Caco-2 (cell line): ENCODE measurements around the gene ZNF804B. TPM values are rescaled to one million over a fixed set of nuclear protein-coding genes. Genes with fewer than 3 reads are reported as not detected.

ENCODE experiments used
- BruUV-seq: library from RNA; stranded (reverse); fragments of 400-500 nt; replicated peaks from 2 replicates; lab custom pipeline; 2021; lab: Mats Ljungman, UMichigan
- CTCF ChIA-PET: fragments of 300-600 bp; sonication (Branson Sonifier 250); formaldehyde crosslinking; loops from one replicate; lab custom pipeline; 2022; ENCODE audit warnings: antibody characterized with exemption; lab: Charles Lee
- POLR2A ChIA-PET: fragments of 300-600 bp; sonication (Branson Sonifier 250); formaldehyde crosslinking; loops from one replicate; lab custom pipeline; 2022; ENCODE audit warnings: antibody characterized with exemption; lab: Charles Lee
- DNase-seq, 2 experiments: peaks; one replicate each; pipeline versions ENCODE4 v3.0.0 to v3.0.0-alpha.2; 2020 to 2022
- H3K27me3 ChIP-seq: replicated peaks from 2 replicates; pipeline ENCODE4 v1.6.0; 2011; ENCODE audit warnings: low read length; ENCODE audit not compliant: control insufficient read depth, insufficient read depth
- H3K36me3 ChIP-seq: 2 replicates; pipeline ENCODE4 v1.5.1; 2011; ENCODE audit warnings: low read length; ENCODE audit not compliant: control insufficient read depth, insufficient read depth
- H3K4me1 ChIP-seq: fragments of 250-450 bp; sonication (Bioruptor Pico); 2 replicates; pipeline ENCODE4 v1.5.1; 2020; ENCODE audit warnings: mild to moderate bottlenecking
- H3K4me3 ChIP-seq: 2 replicates; pipeline ENCODE4 v1.5.1; 2011; ENCODE audit warnings: low read depth, mild to moderate bottlenecking, control low read depth, low read length
- H3K9me3 ChIP-seq: fragments of 250-450 bp; sonication (Bioruptor Pico); 2 replicates; pipeline ENCODE4 v1.5.1; 2020; ENCODE audit warnings: mild to moderate bottlenecking, moderate library complexity
- H3K27ac Mint-ChIP-seq: one replicate; pipeline ENCODE4 v1.8.0; 2022; ENCODE audit warnings: mixed read lengths; ENCODE audit not compliant: unreplicated experiment
- H3K27me3 Mint-ChIP-seq: one replicate; pipeline ENCODE4 v1.8.0; 2022; ENCODE audit warnings: mixed read lengths; ENCODE audit not compliant: insufficient read depth, unreplicated experiment
- H3K36me3 Mint-ChIP-seq: one replicate; pipeline ENCODE4 v1.8.0; 2022; ENCODE audit warnings: mild to moderate bottlenecking, mixed read lengths; ENCODE audit not compliant: insufficient read depth, unreplicated experiment
- H3K4me1 Mint-ChIP-seq: one replicate; pipeline ENCODE4 v1.8.0; 2022; ENCODE audit warnings: low read depth, mixed read lengths; ENCODE audit not compliant: unreplicated experiment
- H3K4me3 Mint-ChIP-seq: one replicate; pipeline ENCODE4 v1.8.0; 2022; ENCODE audit warnings: mild to moderate bottlenecking, moderate library complexity, mixed read lengths; ENCODE audit not compliant: unreplicated experiment
- H3K9me3 Mint-ChIP-seq: one replicate; pipeline ENCODE4 v1.8.0; 2022; ENCODE audit warnings: mixed read lengths; ENCODE audit not compliant: unreplicated experiment
- CTCF ChIP-seq, 2 experiments: fragments of 200-600 bp in 1 of 2; IDR thresholded peaks; 1 replicate in 1 of 2; 2 replicates in 1 of 2; pipeline versions ENCODE4 v1.5.1 to v1.8.0; 2011 to 2022; ENCODE audit warnings: antibody characterized with exemption in 1 of 2, control low read depth in 1 of 2, inconsistent platforms in 1 of 2, low read depth in 1 of 2, low read length in 1 of 2, mild to moderate bottlenecking in 1 of 2, moderate library complexity in 1 of 2; ENCODE audit not compliant: insufficient read depth in 1 of 2, severe bottlenecking in 1 of 2, unreplicated experiment in 1 of 2
- intact Hi-C: fragments of 100-400 bp; cut with micrococcal nuclease; formaldehyde crosslinking; loops from one replicate; pipeline ENCODE4 v1.10.0; 2022; ENCODE audit not compliant: unreplicated experiment
- total RNA-seq: library from RNA; stranded (reverse); gene quantifications from 2 replicates; pipeline ENCODE4 v1.2.3, GENCODE V29; 2022

The ZNF804B gene
- total RNA-seq, 1 experiment from 2014 or later, result not detected

DNA sequence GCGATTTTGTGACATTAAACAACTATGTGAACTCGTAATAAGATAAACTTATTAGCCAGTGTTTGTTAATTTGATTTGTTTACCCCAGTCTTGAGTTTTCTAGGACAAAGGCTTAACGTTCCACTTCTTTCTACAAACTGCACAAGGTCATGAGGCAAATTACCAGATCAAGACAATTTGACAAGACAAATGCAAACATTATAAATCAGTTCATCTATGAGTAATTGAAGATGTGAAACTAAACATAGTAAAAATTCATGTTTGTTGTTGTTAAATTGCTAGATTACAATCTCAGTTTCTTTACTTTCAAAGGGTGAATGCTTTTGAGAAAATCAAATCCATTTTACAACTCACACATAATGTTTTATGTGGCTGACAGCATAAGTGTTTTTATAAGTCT lies 13.4 kb upstream of the ZNF804B start:
- Mint-ChIP-seq H3K27me3 (peaks cover 4% of the 10 kb centered on the region), H3K36me3 (no peaks in the 10 kb centered on the region), H3K27ac (no peak overlapping the region), H3K4me1 (no peaks in the 10 kb centered on the region), H3K9me3 (no peaks in the 10 kb centered on the region), H3K4me3 (no peak overlapping the region)
- CTCF ChIA-PET, result no interaction called here
- no peak for TF ChIP-seq CTCF (IDR thresholded peaks at IDR 0.05; ENCODE audit: insufficient read depth in 1 of 2, low read depth in 1 of 2, low read length in 1 of 2, severe bottlenecking in 1 of 2, unreplicated experiment in 1 of 2)
- intact Hi-C loops, result no loop called here
- H3K4me3 ChIP-seq, result no peak overlapping the region
- no peaks in the 10 kb centered on the region for H3K36me3 ChIP-seq
- H3K4me1 ChIP-seq, result no peaks in the 10 kb centered on the region
- no peaks in the 10 kb centered on the region for H3K9me3 ChIP-seq
- no TSS peak for BruUV-seq
- no peaks in the 10 kb centered on the region for H3K27me3 ChIP-seq
- no peak for DNase-seq
- POLR2A ChIA-PET, result no interaction called here

DNA sequence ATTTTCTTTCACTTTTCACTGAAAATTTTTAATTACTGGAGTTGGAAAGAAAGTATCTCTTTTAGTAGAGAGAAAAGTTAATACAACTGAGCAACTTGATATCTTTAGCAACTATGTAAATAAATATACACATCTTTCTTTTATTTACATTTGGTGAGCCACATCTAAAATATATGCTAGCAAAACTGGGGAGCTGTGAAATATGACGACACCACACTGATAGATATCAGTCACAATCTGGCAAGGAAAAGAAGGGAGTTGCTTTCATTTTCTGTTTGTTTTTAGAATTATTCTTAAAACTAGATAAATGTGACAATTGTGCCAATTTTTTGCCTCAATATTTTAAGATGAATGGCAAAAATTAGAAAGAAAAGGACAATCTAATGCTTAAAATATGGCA lies 2.7 kb upstream of the ZNF804B start:
- no peaks in the 10 kb centered on the region for H3K9me3 Mint-ChIP-seq
- Histone ChIP-seq H3K27me3 (no peaks in the 10 kb centered on the region), H3K4me1 (no peaks in the 10 kb centered on the region), H3K36me3 (no peaks in the 10 kb centered on the region), H3K9me3 (no peaks in the 10 kb centered on the region), H3K4me3 (no peak overlapping the region)
- BruUV-seq, result no TSS peak
- intact Hi-C loops, result no loop called here
- DNase-seq, result no peak
- ChIA-PET CTCF (no interaction called here), POLR2A (no interaction called here)
- peaks cover 3% of the 10 kb centered on the region for H3K27me3 Mint-ChIP-seq
- H3K4me1 Mint-ChIP-seq, result no peaks in the 10 kb centered on the region
- H3K4me3 Mint-ChIP-seq, result no peak overlapping the region
- H3K27ac Mint-ChIP-seq, result no peak overlapping the region
- TF ChIP-seq CTCF (IDR thresholded peaks at IDR 0.05; ENCODE audit: insufficient read depth in 1 of 2, low read depth in 1 of 2, low read length in 1 of 2, severe bottlenecking in 1 of 2, unreplicated experiment in 1 of 2), result no peak
- H3K36me3 Mint-ChIP-seq, result no peaks in the 10 kb centered on the region

- H3K36me3 ChIP-seq, result no peaks in the 10 kb centered on the region
- POLR2A ChIA-PET, result no interaction called here
- BruUV-seq, result no TSS peak
- H3K27me3 Mint-ChIP-seq, result peaks cover 3% of the 10 kb centered on the region
- no peaks in the 10 kb centered on the region for H3K4me1 Mint-ChIP-seq
- H3K9me3 ChIP-seq, result no peaks in the 10 kb centered on the region
- H3K36me3 Mint-ChIP-seq, result no peaks in the 10 kb centered on the region
- CTCF ChIA-PET, result no interaction called here
- no peak for TF ChIP-seq CTCF (IDR thresholded peaks at IDR 0.05; ENCODE audit: insufficient read depth in 1 of 2, low read depth in 1 of 2, low read length in 1 of 2, severe bottlenecking in 1 of 2, unreplicated experiment in 1 of 2)
- intact Hi-C loops, result no loop called here
- no peak overlapping the region for H3K4me3 Mint-ChIP-seq
- no peak overlapping the region for H3K4me3 ChIP-seq
- H3K4me1 ChIP-seq, result no peaks in the 10 kb centered on the region
- H3K27me3 ChIP-seq, result no peaks in the 10 kb centered on the region
- no peaks in the 10 kb centered on the region for H3K9me3 Mint-ChIP-seq
- DNase-seq, result no peak
- H3K27ac Mint-ChIP-seq, result no peak overlapping the region
These were observed 2.1 kb upstream of the ZNF804B start for GRCh38 chr7:88757371-88757770.
